ENCODE results near the gene ABCB6.

ABCB6 gene

GRCh38 chr2:219173176-219173575 is 45.6 kb downstream of the ABCB6 start:
- TF ChIP-seq POLR2AphosphoS5 (IDR thresholded peaks at IDR 0.05; ENCODE audit: low read depth, low read length) (no peak), TAF1 (IDR thresholded peaks at IDR 0.05; ENCODE audit: borderline replicate concordance, insufficient read depth, low read length) (no peak), FOXP2 (optimal IDR thresholded peaks at IDR 0.05; ENCODE audit: borderline replicate concordance, extremely low read depth, extremely low read length, insufficient read depth) (no peak), SIN3A (IDR thresholded peaks at IDR 0.05; ENCODE audit: borderline replicate concordance, insufficient read depth, low read length) (no peak)
- TF ChIP-seq, protein P1, sequence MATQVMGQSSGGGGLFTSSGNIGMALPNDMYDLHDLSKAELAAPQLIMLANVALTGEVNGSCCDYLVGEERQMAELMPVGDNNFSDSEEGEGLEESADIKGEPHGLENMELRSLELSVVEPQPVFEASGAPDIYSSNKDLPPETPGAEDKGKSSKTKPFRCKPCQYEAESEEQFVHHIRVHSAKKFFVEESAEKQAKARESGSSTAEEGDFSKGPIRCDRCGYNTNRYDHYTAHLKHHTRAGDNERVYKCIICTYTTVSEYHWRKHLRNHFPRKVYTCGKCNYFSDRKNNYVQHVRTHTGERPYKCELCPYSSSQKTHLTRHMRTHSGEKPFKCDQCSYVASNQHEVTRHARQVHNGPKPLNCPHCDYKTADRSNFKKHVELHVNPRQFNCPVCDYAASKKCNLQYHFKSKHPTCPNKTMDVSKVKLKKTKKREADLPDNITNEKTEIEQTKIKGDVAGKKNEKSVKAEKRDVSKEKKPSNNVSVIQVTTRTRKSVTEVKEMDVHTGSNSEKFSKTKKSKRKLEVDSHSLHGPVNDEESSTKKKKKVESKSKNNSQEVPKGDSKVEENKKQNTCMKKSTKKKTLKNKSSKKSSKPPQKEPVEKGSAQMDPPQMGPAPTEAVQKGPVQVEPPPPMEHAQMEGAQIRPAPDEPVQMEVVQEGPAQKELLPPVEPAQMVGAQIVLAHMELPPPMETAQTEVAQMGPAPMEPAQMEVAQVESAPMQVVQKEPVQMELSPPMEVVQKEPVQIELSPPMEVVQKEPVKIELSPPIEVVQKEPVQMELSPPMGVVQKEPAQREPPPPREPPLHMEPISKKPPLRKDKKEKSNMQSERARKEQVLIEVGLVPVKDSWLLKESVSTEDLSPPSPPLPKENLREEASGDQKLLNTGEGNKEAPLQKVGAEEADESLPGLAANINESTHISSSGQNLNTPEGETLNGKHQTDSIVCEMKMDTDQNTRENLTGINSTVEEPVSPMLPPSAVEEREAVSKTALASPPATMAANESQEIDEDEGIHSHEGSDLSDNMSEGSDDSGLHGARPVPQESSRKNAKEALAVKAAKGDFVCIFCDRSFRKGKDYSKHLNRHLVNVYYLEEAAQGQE (IDR thresholded peaks at IDR 0.05; ENCODE audit: insufficient read depth in 1 of 2, low read depth in 2 of 2, low read length in 2 of 2), result no peak

DNA sequence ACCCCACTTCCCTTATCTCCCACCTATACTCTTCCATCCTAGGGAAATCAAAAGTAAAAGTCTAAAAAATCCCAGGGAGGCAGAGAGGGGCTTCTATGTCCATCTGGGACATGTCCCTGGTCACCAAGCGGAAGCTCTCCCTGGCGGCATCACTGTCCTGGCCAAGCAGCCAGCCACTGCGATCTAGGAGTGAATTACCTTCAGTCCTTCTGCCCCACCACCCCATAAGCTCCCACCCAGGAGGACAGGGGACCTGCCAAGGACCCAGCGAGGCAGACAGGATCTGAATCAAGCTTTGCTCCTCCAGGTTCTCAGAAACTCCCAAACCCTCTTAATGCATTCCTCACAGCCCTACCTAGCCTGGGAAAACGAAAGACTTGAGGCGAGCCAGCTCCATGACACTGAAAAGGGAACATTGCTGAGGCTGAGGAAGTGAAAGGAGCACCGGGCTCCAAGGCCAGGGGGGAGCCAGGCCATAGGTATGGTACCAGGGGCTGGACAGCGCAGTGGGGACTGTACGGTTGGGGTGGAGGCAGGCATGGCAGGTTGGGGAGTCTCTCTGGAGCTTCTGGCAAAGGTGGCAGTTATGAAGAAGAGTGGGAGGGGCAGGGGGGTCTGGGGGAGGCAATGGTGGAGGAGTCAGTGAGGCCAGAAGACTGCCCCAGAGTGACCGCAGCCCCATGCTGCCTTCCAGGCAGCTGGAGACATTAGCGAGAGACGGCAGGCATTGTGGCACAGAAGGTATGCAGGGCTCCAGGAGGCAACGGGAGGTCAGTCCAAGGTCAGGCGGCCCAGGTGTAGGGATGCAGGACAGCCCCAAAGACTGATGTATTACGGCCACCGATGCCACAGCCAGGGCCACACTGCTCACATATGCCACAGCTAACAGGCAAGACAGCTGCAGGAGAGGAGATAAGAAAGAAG is 46.3 kb downstream of the ABCB6 start:
- TF ChIP-seq POLR2AphosphoS5 (IDR thresholded peaks at IDR 0.05; ENCODE audit: low read depth, low read length) (no peak), FOXP2 (optimal IDR thresholded peaks at IDR 0.05; ENCODE audit: borderline replicate concordance, extremely low read depth, extremely low read length, insufficient read depth) (no peak), SIN3A (IDR thresholded peaks at IDR 0.05; ENCODE audit: borderline replicate concordance, insufficient read depth, low read length) (no peak), TAF1 (IDR thresholded peaks at IDR 0.05; ENCODE audit: borderline replicate concordance, insufficient read depth, low read length) (no peak)
- TF ChIP-seq, protein P1 (IDR thresholded peaks at IDR 0.05; ENCODE audit: insufficient read depth in 1 of 2, low read depth in 2 of 2, low read length in 2 of 2), result no peak

GRCh38 chr2:219171231-219171651 is 47.5 kb downstream of the ABCB6 start:
- TF ChIP-seq, protein P1 (IDR thresholded peaks at IDR 0.05; ENCODE audit: insufficient read depth in 1 of 2, low read depth in 2 of 2, low read length in 2 of 2), result no peak
- TF ChIP-seq FOXP2 (optimal IDR thresholded peaks at IDR 0.05; ENCODE audit: borderline replicate concordance, extremely low read depth, extremely low read length, insufficient read depth) (no peak), POLR2AphosphoS5 (IDR thresholded peaks at IDR 0.05; ENCODE audit: low read depth, low read length) (no peak), SIN3A (IDR thresholded peaks at IDR 0.05; ENCODE audit: borderline replicate concordance, insufficient read depth, low read length) (no peak), TAF1 (IDR thresholded peaks at IDR 0.05; ENCODE audit: borderline replicate concordance, insufficient read depth, low read length) (no peak)

DNA sequence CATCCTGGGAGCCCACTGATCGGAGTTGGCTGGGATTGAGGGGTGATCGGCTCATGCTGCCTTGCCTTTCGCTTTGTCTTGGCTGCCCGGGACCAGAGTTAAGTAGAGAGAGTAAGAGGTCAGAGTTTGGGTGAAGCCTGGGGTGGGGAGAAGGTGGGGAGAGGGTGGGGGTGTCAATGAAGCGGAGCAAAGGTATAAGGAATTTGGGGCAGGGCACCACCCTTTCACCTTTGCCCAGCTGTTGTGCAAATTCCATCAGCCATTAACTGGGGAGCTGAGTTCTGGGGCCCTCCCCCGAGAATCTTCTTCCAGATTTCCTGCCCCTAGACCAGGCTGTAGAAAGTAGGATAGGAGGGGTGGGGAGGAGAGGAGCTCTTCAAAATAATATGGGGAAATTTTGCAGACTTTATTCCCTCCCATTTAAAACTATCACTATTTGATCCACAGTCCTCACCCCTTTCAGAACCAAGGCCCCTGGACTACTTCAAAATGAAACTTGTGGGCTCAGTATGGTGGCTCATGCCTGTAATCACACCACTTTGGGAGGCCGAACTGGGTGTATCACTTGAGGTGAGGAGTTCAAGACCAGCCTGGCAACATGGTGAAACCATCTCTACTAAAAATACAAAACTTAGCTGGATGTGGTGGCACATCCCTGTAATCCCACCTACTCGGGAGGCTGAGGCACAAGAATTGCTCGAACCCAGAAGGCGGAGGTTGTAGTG is 48.7 kb downstream of the ABCB6 start, which contains the start of gene SLC23A3:
TSS of gene SLC23A3 (minus strand) at position 100 of the 725 bp plus-strand sequence. CDS start at position 55, 45 bp downstream.
- TF ChIP-seq FOXP2 (optimal IDR thresholded peaks at IDR 0.05; ENCODE audit: borderline replicate concordance, extremely low read depth, extremely low read length, insufficient read depth) (no peak), TAF1 (IDR thresholded peaks at IDR 0.05; ENCODE audit: borderline replicate concordance, insufficient read depth, low read length) (no peak), POLR2AphosphoS5 (IDR thresholded peaks at IDR 0.05; ENCODE audit: low read depth, low read length) (no peak), SIN3A (IDR thresholded peaks at IDR 0.05; ENCODE audit: borderline replicate concordance, insufficient read depth, low read length) (no peak)
- TF ChIP-seq, protein P1 (IDR thresholded peaks at IDR 0.05; ENCODE audit: insufficient read depth in 1 of 2, low read depth in 2 of 2, low read length in 2 of 2), result no peak

Measured in PFSK-1 (cell line).